Measurements from ENCODE around the gene LENG8. TPM values are rescaled to one million over a fixed set of nuclear protein-coding genes. Genes with fewer than 3 reads are reported as not detected.
"Not testable (repeated sequence)": the region's sequence is repeated elsewhere in the genome, so short reads cannot be mapped to it uniquely, and the experiment has no call there.

LENG8 gene
- total RNA-seq, 2 experiments from 2014 or later, result 63.2 to 137 TPM

DNA sequence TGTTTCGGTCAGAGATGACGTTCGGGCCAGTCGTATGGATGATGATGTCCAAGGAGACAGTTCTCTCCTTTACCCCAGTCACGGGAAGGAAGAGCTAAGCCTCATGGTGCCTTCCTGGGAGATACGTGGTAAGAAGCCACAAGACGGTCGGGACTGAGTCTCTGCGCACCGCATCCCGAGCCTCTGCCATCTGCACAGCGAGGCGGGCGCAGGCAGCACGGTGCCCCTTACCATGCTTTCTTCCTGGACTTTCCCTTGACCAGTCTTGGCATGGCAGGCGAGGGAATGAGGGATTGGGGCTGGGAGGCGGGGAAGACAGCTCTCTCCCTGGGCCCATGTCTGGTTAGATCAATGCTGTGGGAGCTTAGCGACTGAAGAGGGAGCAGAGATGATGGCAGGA, 43.6 kb downstream of the LENG8 start:
- TF ChIP-seq EZH2phosphoT487 (IDR thresholded peaks at IDR 0.05; ENCODE audit: borderline replicate concordance, low read depth, low read length), result no peak
- TF ChIP-seq, protein P1, sequence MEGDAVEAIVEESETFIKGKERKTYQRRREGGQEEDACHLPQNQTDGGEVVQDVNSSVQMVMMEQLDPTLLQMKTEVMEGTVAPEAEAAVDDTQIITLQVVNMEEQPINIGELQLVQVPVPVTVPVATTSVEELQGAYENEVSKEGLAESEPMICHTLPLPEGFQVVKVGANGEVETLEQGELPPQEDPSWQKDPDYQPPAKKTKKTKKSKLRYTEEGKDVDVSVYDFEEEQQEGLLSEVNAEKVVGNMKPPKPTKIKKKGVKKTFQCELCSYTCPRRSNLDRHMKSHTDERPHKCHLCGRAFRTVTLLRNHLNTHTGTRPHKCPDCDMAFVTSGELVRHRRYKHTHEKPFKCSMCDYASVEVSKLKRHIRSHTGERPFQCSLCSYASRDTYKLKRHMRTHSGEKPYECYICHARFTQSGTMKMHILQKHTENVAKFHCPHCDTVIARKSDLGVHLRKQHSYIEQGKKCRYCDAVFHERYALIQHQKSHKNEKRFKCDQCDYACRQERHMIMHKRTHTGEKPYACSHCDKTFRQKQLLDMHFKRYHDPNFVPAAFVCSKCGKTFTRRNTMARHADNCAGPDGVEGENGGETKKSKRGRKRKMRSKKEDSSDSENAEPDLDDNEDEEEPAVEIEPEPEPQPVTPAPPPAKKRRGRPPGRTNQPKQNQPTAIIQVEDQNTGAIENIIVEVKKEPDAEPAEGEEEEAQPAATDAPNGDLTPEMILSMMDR (conservative IDR thresholded peaks at IDR 0.05; ENCODE audit: low read length), result no peak
- Histone ChIP-seq H3K4me1 (ENCODE audit: insufficient read depth, low read length, poor library complexity, severe bottlenecking) (no peaks in the 10 kb centered on the region), H2AFZ (ENCODE audit: low read length) (no peak overlapping the region), H3K4me2 (ENCODE audit: low read length) (no peak overlapping the region), H3K79me2 (ENCODE audit: insufficient read depth, low read depth, low read length) (no peaks in the 10 kb centered on the region), H3K27ac (ENCODE audit: low read depth, low read length, poor library complexity, severe bottlenecking) (no peak overlapping the region), H3K36me3 (ENCODE audit: insufficient read depth, low read length) (no peaks in the 10 kb centered on the region), H4K20me1 (ENCODE audit: insufficient read depth, low read length) (no peaks in the 10 kb centered on the region), H3K9me3 (ENCODE audit: low read length) (no peaks in the 10 kb centered on the region), H3K4me3 (ENCODE audit: low read depth, low read length, poor library complexity, severe bottlenecking) (no peak overlapping the region), H3K9me2 (ENCODE audit: insufficient read depth, low read length) (no peaks in the 10 kb centered on the region)
- DNase-seq (ENCODE audit: low spot score), result no peak
- ChIA-PET CTCF (ENCODE audit: unreplicated experiment) (no interaction called here), POLR2A (no interaction called here)
- intact Hi-C loops (cut with micrococcal nuclease; ENCODE audit: unreplicated experiment), result no loop called here
- no TSS peak for BruUV-seq (replicated peaks)

DNA sequence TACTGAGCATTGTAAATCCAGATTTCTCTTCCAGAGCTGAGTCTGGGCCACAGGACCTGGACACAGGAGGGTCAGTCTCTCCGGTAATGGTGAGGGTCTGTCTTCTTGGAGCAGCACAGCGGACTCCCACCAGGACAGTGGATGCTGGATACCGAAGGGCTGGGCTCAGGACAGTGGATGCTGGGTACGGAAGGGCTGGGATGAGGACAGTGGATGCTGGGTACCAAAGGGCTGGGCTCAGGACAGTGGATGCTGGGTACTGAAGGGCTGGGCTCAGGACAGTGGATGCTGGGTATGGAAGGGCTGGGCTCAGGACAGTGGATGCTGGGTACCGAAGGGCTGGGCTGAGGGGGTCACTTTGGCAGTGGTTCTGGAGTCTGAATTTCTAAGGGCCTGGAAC, 44.1 kb downstream of the LENG8 start:
- H3K36me3 ChIP-seq (ENCODE audit: insufficient read depth, low read length); CTCF ChIA-PET (ENCODE audit: unreplicated experiment); H3K9me2 ChIP-seq (ENCODE audit: insufficient read depth, low read length); H3K4me3 ChIP-seq (ENCODE audit: low read depth, low read length, poor library complexity, severe bottlenecking); intact Hi-C loops (cut with micrococcal nuclease; ENCODE audit: unreplicated experiment); H2AFZ ChIP-seq (ENCODE audit: low read length); BruUV-seq (replicated peaks); DNase-seq (ENCODE audit: low spot score); H3K4me1 ChIP-seq (ENCODE audit: insufficient read depth, low read length, poor library complexity, severe bottlenecking); H3K27ac ChIP-seq (ENCODE audit: low read depth, low read length, poor library complexity, severe bottlenecking); H4K20me1 ChIP-seq (ENCODE audit: insufficient read depth, low read length); H3K4me2 ChIP-seq (ENCODE audit: low read length); H3K9me3 ChIP-seq (ENCODE audit: low read length); POLR2A ChIA-PET; H3K79me2 ChIP-seq (ENCODE audit: insufficient read depth, low read depth, low read length): not testable (repeated sequence)

DNA sequence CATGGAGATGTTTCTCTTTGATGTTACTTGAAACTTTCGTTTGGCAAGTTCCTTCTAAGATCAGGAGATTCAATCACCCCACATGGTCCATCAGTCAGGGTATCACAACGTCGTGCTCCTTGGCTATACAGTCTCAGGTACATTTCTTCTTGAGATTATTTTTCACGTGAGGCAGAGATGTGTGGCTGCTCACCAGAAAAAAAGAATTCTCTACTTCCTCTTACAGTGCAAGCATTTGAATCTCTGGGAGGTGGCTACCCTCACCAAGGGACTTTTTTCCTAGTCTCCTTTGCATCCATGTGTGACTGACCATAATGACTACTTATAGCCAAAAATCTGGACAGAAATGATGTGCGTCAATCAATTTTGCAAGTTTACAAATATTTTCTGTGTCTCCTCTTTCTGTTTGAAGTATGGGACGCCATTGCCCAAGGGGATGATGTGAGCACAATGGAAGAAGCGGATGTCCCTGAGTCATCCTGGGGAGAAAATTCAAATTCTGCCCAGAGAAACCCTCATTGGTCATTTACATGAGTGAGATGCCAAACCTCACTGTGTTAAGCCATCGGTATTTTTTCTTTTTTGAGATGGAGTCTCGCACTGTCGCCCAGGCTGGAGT, 45.1 kb downstream of the LENG8 start:
- Histone ChIP-seq H3K79me2 (ENCODE audit: insufficient read depth, low read depth, low read length) (no peaks in the 10 kb centered on the region), H4K20me1 (ENCODE audit: insufficient read depth, low read length) (no peaks in the 10 kb centered on the region), H3K4me2 (ENCODE audit: low read length) (no peak overlapping the region), H3K9me3 (ENCODE audit: low read length) (no peaks in the 10 kb centered on the region), H3K4me1 (ENCODE audit: insufficient read depth, low read length, poor library complexity, severe bottlenecking) (no peaks in the 10 kb centered on the region), H2AFZ (ENCODE audit: low read length) (no peak overlapping the region), H3K9me2 (ENCODE audit: insufficient read depth, low read length) (no peaks in the 10 kb centered on the region), H3K27ac (ENCODE audit: low read depth, low read length, poor library complexity, severe bottlenecking) (no peak overlapping the region), H3K4me3 (ENCODE audit: low read depth, low read length, poor library complexity, severe bottlenecking) (no peak overlapping the region), H3K36me3 (ENCODE audit: insufficient read depth, low read length) (no peaks in the 10 kb centered on the region)
- no TSS peak for BruUV-seq (replicated peaks)
- POLR2A ChIA-PET, result no interaction called here
- DNase-seq (ENCODE audit: low spot score), result no peak
- intact Hi-C loops (cut with micrococcal nuclease; ENCODE audit: unreplicated experiment), result no loop called here
- TF ChIP-seq, protein P1 (conservative IDR thresholded peaks at IDR 0.05; ENCODE audit: low read length), result no peak
- no peak for TF ChIP-seq EZH2phosphoT487 (IDR thresholded peaks at IDR 0.05; ENCODE audit: borderline replicate concordance, low read depth, low read length)
- CTCF ChIA-PET (ENCODE audit: unreplicated experiment), result no interaction called here

DNA sequence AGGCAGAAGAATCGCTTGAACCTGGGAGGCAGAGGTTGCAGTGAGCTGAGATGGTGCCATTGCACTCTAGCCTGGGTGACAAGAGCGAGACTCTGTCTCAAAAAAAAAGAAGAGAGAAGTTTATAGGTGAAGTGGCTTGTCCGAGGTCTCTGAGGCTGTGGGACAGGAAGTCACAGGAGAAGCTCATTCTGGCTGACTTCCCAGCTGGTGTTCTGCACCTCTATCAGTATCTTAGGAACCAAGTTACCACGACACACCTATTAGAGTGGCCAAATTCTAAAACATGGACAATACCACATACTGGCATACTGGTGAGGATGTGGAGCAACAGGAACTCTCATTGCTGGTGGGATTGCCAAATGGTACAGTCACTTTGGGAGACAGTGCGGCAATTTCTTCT, 46.3 kb downstream of the LENG8 start:
- CTCF ChIA-PET (ENCODE audit: unreplicated experiment); POLR2A ChIA-PET: not testable (repeated sequence)

DNA sequence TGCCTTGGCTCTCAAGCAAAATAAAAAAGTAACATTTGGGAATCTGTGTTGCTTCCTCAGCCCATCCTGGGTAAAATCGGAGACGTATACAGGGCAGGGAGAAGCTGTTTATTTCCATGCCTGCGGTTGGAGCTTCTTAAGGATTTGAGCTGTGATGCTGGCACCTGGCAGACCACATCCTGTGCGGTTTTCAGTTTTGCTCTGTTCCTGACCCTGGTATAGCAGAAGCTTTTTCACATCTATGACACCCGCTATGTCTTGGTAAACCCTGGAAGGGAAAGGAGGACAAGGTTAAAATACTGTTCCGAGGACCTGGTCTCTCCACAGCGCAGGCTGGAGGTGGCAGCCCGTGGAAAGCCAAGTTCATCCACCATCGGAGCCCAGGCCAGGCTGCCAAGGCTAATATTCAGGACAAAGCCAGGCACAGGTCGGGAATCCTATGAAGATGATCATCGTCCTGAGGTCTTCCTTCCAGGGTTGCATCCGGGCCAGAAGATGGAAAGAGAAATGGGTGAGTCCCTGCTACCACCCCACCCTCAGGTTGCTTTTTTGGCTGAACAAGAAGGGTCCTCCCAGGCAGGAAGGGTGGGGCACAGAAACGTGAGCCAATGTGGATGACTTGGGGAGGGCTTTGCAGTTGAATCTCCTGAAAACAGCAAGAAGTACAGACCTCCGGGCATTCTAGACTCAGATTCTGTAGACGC, 48.9 kb downstream of the LENG8 start:
- H3K4me3 ChIP-seq (ENCODE audit: low read depth, low read length, poor library complexity, severe bottlenecking); H3K4me1 ChIP-seq (ENCODE audit: insufficient read depth, low read length, poor library complexity, severe bottlenecking); BruUV-seq (replicated peaks); H4K20me1 ChIP-seq (ENCODE audit: insufficient read depth, low read length); H3K9me3 ChIP-seq (ENCODE audit: low read length); H3K9me2 ChIP-seq (ENCODE audit: insufficient read depth, low read length); POLR2A ChIA-PET; H3K36me3 ChIP-seq (ENCODE audit: insufficient read depth, low read length); H3K4me2 ChIP-seq (ENCODE audit: low read length); H3K27ac ChIP-seq (ENCODE audit: low read depth, low read length, poor library complexity, severe bottlenecking); H2AFZ ChIP-seq (ENCODE audit: low read length); intact Hi-C loops (cut with micrococcal nuclease; ENCODE audit: unreplicated experiment); H3K79me2 ChIP-seq (ENCODE audit: insufficient read depth, low read depth, low read length); CTCF ChIA-PET (ENCODE audit: unreplicated experiment): not testable (repeated sequence)
- DNase-seq (ENCODE audit: low spot score), result peak; percentile 9

More for the DNA sequence above, 46.3 kb downstream of the LENG8 start:
- BruUV-seq (replicated peaks); H3K4me3 ChIP-seq (ENCODE audit: low read depth, low read length, poor library complexity, severe bottlenecking); intact Hi-C loops (cut with micrococcal nuclease; ENCODE audit: unreplicated experiment); H3K79me2 ChIP-seq (ENCODE audit: insufficient read depth, low read depth, low read length); H3K9me3 ChIP-seq (ENCODE audit: low read length); H4K20me1 ChIP-seq (ENCODE audit: insufficient read depth, low read length); DNase-seq (ENCODE audit: low spot score); H2AFZ ChIP-seq (ENCODE audit: low read length); H3K4me1 ChIP-seq (ENCODE audit: insufficient read depth, low read length, poor library complexity, severe bottlenecking); H3K4me2 ChIP-seq (ENCODE audit: low read length); H3K9me2 ChIP-seq (ENCODE audit: insufficient read depth, low read length); H3K36me3 ChIP-seq (ENCODE audit: insufficient read depth, low read length); H3K27ac ChIP-seq (ENCODE audit: low read depth, low read length, poor library complexity, severe bottlenecking): not testable (repeated sequence)

Data from OCI-LY7 (cell line).